GM18858 (cell line): Measurements from ENCODE around the gene HEXA.
"Not testable (repeated sequence)": the region's sequence is repeated elsewhere in the genome, so short reads cannot be mapped to it uniquely, and the experiment has no call there.

Experiments used
- ATAC-seq: cut with Tn5 transposase; IDR thresholded peaks from one replicate; pipeline ENCODE4 v1.9.1; 2021; ENCODE audit not compliant: unreplicated experiment

Gene HEXA

DNA sequence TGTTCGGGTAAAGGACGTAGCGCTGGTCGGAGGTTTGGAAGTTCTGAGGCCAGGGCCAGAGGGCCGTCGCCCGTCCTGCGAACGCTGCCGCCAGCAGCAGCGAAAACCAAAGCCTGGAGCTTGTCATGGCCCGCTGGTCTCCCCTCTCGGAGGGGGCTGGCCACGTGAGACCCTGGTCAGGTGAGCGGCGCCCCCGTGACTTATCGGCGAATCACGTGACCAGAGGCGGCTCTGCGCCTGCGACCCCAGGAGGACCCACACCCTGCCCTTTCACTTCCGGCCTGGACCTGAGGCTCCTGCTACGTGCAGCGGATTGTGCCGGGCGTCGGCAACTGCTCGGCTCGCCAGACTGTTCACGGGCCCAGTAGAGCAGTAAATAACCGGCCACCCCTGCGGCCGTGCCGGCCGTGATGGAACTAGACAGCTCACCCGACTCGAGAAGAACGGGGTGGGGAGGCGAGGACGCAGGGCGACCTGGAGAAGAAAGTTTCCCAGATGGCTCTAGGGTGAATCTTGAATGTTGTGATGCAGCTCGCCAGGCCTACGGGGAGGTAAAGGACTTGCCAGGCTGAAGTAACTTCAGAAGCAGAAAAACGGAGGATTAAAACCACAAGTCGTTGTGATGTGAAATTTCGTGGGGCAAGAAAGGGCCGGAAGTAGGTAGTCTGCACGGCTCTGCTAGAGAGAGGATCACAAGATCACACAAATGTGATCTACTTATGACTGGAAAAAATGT is at the start of gene HEXA:
Gene HEXA, minus strand, starts transcription at position 169 of the 736 bp plus-strand sequence. Its CDS starts 42 bp downstream, at position 127.
- ATAC-seq = peak; percentile 64

DNA sequence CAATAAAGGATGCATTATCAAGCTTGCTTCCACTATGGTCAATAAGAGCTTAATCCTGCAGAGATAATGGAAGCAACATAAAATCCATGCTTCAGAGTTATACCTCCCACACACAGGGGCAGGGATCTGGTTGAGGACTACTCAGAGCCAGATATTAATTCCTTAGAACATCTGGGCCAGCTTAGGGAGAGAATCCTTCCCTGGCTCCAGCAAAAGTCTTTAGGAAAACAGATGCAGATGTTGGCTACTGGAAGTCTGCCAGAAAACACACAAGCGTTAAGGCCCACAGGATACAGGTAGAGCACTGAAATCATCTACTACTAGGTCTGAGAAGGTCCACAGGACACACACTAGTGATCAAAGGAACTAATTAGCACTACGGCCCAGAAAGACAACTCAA is 47.4 kb upstream of the HEXA start:
- no peak for ATAC-seq

DNA sequence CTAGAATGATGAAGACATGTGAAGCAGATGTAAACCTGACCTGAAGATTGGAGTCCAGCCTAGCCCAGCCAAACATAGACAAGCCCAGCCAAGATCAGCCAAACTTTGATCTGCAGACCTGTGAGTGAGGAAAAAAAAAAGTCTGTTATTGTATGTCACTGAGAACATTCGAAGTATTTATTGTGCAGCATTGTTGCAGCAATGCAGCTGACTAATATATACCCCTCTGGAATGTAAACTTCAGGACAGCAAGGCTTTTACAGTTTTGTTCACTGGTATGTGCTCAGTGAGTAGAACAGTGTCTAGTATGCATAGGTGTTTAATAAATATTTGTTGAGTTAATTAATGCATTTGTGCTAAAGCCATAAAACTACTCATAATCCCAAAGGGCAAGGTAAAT is 45.7 kb upstream of the HEXA start:
- ATAC-seq = no peak

DNA sequence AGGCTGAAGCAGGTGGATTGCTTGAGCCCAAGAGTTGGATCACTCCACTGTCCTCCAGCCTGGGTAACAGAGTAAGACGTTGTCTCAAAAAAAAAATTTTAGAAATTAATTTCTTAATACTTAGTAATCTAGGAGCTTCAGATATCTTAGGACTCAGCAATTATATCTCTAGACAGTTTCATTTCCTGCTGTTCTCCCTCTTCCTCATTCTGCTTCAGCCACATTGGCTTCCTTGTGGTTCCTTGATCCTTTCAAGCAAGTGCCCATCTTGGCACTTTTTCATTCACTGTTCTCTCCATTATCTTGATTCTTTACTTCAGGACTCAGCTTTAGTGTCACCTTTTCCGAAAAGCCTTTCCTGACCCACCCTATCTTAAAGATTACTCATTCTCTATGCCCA is 44.8 kb upstream of the HEXA start:
- no peak for ATAC-seq

DNA sequence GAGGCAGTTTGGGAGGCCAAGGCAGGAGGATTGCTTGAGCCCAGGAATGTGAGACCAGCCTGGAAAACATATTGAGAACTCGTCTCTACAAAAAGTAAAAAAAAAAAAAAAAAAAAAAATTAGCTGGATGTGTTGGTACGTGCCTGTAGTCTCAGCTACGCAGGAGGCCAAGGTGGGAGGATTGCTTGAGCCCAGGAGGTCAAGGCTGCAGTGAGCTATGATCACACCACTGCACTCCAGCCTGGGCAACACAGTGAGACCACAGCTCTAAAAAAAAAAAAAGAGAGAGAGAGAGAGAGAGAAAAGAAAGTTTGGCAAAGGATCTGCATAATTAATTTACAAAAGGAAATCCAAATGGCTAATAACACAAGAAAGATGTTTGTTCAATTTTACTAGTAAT is 44.0 kb upstream of the HEXA start:
- ATAC-seq = not testable (repeated sequence)

DNA sequence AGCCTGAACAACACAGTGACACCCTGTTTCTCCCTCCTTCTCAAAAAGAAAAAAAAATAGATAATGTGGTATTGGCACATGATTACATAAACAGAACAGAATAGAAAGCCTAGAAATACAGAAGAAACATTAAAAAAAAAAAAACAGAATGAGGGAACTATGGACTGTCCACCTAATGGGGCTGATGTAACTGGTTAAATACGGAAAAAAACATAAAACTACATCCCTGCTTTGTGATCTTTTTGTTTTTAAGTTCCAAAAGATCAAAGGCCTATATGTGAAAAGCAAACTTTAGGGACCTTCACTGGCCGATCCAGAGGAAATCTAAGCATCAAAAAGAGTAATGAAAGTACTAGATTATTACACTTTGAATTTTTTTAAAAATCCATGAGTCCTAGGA is 39.5 kb upstream of the HEXA start:
- no peak for ATAC-seq

DNA sequence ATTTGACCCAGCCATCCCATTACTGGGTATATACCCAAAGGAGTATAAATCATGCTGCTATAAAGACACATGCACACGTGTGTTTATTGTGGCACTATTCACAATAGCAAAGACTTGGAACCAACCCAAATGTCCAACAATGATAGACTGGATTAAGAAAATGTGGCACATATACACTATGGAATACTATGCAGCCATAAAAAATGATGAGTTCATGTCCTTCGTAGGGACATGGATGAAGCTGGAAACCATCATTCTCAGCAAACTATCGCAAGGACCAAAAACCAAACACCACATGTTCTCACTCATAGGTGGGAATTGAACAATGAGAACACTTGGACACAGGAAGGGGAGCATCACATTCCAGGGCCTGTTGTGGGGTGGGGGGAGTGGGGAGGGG is 37.5 kb upstream of the HEXA start:
- not testable (repeated sequence) for ATAC-seq

DNA sequence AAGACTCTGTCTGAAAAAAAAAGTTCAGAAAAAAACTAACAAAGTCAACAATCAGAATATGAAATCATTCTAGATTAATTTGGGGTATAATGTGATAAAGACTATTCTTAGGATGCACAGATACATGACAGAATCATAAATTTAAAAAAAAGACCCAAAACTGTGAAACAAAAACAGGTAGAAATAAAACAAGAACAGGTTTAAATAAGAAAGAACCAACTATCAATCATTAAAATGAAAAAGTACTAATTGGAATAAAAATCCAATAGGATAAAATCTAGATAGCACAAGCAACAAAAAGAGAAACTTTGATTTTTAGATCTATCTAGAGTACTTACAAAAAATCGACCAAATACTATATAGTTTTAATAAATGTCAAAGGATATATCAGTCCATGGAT is 35.7 kb upstream of the HEXA start:
- no peak for ATAC-seq

DNA sequence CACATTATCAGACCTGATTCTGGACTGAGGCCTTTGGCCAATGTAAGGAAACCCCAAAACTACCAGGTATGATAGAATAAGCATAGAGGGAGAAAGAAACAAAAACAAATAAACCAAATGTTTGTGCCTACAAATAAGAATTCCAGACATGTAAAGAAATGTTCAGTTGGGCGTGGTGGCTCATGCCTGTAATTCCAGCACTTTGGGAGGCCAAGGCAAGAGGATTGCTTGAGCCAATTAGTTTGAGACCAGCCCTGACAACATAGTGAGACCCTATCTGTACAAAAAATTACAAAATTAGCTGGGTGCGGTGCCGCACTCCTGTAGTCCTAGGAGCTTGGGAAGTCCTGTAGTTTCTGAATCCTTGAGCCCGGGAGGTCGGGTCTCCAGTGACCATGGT is 35.3 kb upstream of the HEXA start:
- no peak for ATAC-seq

DNA sequence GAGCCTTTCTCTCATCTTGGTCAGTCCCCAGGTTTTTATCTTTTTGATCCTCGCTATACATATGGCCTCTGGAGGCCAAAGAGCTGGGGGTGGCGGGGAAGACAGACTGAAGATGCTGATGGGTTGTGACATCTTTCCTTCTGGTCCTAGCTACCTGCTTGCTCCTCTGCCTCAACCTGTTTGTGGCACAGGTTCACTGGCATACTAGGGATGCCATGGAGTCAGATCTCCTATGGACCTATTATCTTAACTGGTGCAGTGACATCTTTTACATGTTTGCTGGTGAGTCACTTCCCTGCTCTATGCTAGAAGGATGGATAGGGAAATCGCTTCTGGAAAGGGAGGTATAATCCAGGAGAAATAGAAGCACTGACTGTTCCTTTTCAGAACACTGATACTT is 31.1 kb upstream of the HEXA start:
- no peak for ATAC-seq

DNA sequence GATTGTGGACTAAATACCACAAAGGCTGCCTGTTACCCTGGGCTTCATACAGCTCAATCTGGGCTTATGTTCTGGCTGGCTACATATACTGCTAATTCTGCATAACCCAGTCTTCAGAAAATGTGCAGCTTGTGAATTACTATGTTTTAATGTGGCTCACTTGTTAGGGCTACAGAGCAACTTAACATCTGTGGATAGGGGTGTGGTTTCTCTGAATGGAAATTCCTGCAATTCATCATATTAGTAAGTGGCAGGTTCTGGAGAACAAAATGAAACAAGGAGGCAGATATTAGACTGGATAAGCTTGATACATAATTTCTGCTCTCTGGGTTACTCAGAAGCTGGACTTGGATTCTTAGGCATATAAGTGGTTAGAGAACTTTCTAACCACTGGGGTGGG is 29.0 kb upstream of the HEXA start:
- ATAC-seq = no peak

DNA sequence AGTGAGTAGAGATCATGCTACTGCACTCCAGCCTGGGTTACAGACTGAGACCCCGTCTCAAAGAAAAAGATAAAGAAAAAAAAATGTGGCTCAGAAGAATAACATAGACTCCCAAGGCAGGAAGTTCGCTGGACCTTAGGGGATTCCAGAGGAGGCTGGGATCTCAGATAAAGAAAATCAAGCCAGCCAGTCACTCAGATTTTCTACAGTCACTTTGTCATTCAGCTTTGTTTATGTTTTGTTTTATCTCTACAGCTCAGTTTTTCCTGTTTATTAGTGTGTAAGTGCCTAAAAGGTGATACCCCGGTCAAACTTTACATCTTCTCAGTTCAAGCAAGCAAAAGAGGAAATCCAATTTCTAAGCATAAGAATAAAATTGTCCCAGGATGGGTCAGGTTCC is 28.5 kb upstream of the HEXA start:
- ATAC-seq = no peak

DNA sequence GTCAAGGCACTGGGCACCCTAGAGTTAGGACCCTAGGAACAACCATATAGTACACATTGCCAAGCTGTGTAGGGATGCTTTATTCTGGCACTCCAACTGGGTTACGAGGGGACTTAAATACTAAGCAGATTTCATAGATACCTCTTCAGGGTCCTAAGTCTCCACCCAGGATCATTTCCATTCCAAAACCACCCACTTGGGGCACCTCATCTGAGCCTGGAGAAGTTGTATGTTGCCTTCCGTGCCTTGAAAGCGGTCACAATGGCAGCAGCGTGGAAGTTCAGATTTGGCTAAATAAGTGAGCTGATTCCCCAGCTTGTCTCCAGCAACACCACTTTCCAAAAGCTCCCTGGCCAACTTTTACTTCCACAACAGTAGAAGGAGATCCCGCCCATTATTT is 26.9 kb upstream of the HEXA start:
- no peak for ATAC-seq

DNA sequence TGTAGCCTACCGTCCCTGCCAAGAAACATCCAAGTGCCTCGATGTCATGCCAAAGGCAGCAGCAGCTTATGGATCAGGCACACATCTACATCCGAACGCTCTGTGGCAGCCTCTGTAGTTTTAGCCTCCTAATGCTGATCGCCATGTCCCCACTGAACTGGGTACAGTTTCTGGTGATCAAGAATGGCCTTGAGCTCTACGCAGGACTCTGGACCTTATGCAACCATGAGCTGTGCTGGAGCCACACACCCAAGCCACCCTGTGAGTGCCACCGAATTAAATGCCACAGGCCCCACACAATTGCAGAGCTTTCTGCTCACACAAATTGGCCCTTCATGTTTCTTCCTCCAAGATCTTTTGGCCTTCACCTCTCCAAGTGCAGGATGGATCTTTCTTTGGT is 22.8 kb upstream of the HEXA start:
- no peak for ATAC-seq

DNA sequence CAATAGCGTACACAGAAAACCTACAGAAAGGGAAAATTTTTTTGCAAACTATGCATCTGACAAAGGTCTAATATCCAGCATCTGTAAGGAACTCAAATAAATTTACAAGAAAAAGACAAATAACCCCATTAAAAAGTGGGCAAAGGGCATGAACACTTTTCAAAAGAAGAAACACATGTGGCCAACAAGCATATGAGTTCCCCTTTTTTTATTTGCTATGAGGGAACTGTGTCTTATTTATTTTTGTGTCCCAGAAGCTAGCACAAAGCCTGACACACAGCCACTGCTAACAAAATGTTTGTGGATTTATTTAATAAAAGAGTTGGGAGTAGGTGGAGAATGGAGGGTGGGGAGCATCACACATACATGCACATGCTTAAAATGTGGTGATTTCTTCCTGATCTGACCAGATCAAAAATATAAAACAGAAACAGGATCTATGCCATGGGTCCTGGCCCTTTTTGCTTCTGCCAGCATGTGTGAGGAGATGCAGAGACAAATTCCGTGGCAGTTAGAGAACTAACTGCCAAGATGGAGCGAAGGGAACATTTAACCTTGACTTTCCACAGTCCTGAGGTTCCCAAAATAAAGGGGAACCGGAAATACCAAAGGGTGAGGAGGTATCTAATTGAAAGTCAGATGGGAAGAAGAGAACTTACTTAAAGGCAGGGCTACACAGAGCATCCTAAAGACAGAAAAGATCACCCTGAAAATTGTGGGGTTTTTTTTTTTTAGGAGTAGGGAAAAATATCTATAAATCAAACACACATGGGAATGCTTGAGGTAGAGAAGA is 22.2 kb upstream of the HEXA start, which contains the start of gene TMEM202:
Gene TMEM202, plus strand, starts transcription at position 510 of the 793 bp plus-strand sequence. Its CDS starts 22 bp downstream, at position 532.
- ATAC-seq = no peak

DNA sequence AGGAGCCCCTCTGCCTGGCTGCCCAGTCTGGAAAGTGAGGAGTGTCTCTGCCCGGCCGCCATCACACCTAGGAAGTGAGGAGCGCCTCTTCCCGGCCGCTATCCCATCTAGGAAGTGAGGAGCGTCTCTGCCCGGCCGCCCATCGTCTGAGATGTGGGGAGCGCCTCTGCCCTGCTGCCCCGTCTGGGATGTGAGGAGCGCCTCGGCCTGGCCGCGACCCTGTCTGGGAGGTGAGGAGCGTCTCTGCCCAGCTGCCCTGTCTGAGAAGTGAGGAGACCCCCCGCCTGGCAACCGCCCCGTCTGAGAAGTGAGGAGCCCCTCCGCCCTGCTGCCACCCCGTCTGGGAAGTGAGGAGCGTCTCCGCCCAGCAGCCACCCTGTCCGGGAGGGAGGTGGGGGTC is 20.5 kb upstream of the HEXA start:
- ATAC-seq = not testable (repeated sequence)

DNA sequence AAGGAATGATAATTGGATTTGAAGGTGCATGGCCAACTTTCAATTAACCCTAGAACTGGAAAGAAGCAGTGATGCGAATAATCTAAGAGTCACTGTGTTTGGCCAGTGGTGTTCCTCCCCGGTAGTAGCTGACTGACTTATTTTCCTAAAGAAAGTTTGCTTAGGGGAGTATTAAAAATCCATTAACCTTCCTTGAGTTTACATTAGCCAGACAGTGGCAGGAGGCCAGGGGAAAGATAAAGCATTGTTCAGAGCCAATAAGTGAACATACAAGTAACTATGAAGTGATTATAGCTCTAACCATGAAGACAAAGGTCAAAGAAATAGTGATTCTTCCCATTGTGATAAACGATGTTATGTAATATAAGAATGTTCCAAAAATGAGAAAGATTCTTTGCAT is 13.4 kb upstream of the HEXA start:
- ATAC-seq = no peak

DNA sequence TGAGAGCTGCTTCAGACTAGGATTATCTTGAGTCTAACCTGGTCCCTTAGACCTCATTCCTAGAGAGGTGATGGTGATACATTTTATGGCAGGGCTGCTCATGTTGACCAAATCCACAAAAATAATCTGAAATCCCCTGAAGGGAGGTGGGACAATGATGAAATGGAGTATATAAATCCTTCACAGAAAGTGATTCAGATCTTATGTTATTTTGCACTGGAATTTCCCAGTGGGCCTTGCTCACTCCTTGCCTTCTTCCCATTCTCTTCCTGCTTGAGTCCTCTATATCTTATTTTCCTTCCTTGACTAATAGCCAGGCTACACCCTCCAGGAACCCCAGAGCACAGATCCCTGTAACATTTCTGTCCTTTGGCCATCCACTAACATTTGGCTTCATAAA is 11.9 kb upstream of the HEXA start:
- ATAC-seq = no peak

DNA sequence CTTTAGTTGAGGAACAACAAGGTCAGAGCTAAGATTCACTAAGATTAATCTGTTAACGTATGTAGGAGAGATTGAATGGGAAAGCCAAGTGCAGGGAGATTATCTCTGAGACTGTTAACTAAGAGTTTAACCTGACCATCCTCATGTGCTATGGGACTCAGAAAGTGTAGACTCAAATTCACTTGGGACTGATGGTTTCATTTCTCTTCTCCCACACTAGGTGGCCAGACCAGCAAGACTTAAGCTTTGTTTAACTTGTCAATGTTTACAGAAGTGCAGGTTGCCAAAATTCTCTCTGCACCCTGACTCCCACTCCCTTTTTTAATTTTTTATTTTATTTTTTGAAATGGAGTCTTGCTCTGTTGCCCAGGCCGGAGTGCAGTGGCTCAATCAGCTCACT is 6.3 kb upstream of the HEXA start:
- no peak for ATAC-seq

DNA sequence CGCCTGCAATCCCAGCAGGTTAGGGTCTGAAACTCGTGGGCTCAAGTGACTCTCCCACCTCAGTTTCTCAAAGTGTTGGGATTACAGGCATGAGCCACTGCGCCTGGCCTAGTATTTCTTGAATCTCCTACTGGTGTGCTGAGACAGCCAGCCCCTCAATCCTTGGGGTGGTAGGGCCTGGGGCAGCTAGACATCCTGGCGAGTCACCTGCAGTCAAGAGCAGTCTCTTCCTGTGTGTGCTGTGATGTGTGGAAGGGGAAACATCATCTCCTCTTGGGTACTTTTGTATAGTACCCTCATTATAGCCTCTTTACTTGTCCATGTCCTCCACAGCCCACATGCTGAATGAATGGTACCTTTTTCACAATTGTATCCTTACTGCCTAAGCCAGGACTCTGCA is 4.9 kb upstream of the HEXA start:
- ATAC-seq = no peak

DNA sequence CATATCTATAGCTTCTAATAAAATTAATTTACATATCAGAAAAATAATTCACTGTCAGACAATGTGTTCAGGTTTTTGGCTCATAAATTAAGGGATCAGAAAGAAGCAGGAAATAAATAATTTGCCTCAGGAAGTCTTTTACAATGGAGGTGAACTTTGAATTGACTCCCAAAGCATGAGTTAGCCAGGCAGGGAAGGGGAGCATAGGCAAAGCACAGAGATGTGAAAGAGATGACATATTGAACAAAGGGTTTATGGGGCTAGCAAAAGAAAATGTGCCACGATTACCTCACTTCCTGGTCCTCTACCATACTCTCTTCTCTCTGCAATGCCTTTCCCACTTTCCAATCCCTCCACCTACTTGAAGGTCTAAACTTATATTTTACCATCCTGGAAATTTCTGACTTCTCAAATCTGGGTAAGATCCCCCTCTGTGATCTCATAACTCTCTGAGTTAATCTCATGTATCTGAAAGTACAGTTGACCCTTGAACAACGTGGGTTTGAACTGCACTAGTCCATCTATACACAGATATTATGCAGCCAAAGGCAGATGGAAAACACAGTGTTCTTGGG is 4.1 kb upstream of the HEXA start:
- ATAC-seq = no peak

DNA sequence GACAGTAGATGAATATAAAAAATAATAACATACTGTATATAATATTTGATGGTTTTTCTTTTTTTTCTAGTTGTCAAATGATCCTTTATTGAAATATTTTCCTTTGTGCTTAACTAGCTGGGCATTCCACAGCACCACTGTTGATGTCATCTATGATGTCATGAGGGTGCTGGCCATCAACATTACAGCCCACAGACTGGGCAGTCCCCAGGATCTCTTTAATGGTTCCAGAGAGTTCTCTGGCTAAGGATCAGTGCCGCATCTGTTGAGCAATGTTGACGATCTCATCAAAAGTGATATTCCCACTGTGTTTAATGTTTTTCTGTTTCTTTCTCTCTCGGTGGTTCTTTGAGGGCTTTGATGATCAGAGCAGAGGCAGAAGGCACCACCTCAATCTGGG is 3.3 kb upstream of the HEXA start:
- ATAC-seq = not testable (repeated sequence)
